GM12878 (cell line): ENCODE measurements around the gene UQCRH. TPM values are rescaled to one million over a fixed set of nuclear protein-coding genes. Genes with fewer than 3 reads are reported as not detected.
A peak's percentile ranks its signal among the peaks of the same experiment; 100 is the strongest.

Source experiments
- CREM ChIP-seq: IDR thresholded peaks from 2 replicates; pipeline ENCODE4 v1.6.1; 2014; ENCODE audit warnings: antibody characterized with exemption, low read depth
- ESRRA ChIP-seq: IDR thresholded peaks from 2 replicates; pipeline ENCODE4 v1.6.1; 2012; ENCODE audit warnings: mild to moderate bottlenecking, low read length, improper control_type of control experiment
- IKZF2 ChIP-seq, 2 experiments: fragments of 450-650 bp; IDR thresholded peaks; 2 replicates each; pipeline ENCODE4 v1.6.1; 2017; ENCODE audit warnings: mild to moderate bottlenecking in 2 of 2, moderate library complexity in 2 of 2
- MEF2B ChIP-seq: fragments of 450-650 bp; IDR thresholded peaks from 2 replicates; pipeline ENCODE4 v1.6.1; 2018; ENCODE audit warnings: mild to moderate bottlenecking, moderate library complexity; ENCODE audit not compliant: partially characterized antibody, poor library complexity, severe bottlenecking
- PAX8 ChIP-seq: fragments of 450-650 bp; IDR thresholded peaks from 2 replicates; pipeline ENCODE4 v1.6.1; 2017; ENCODE audit warnings: mild to moderate bottlenecking, moderate library complexity
- RB1 ChIP-seq: fragments of 450-650 bp; formaldehyde crosslinking; IDR thresholded peaks from 2 replicates; pipeline ENCODE4 v1.6.1; 2017; ENCODE audit warnings: mild to moderate bottlenecking, borderline replicate concordance
- SMAD1 ChIP-seq: fragments of 450-650 bp; IDR thresholded peaks from 2 replicates; pipeline ENCODE4 v1.6.1; 2018; ENCODE audit warnings: mild to moderate bottlenecking, low read depth; ENCODE audit not compliant: partially characterized antibody
- STAT3 ChIP-seq: IDR thresholded peaks from 2 replicates; pipeline ENCODE4 v1.6.1; 2011; ENCODE audit warnings: low read depth, low read length, improper control_type of control experiment
- TCF7 ChIP-seq: IDR thresholded peaks from 2 replicates; pipeline ENCODE4 v1.6.1; 2014; ENCODE audit warnings: antibody characterized with exemption, borderline replicate concordance
- polyA plus RNA-seq, 11 experiments: library from polyadenylated mRNA; depleted of rRNA in 4 of 11; unstranded in 6 of 11; stranded (reverse) in 5 of 11; fragments of >200 nt; fragmentation: Nextera tagmentation in 4 of 11; fragmentation: Illumina TruSeq in 1 of 11; extraction: Ambion mirVana in 4 of 11; extraction: Trizol in 1 of 11; gene quantifications; 1 replicate in 1 of 11; 2 replicates in 10 of 11; pipeline versions ENCODE4 v1.2.1 to v1.2.3, GENCODE V29; 2011 to 2016; ENCODE audit warnings: inconsistent platforms in 2 of 11, missing spikeins in 2 of 11, low read depth in 1 of 11
- total RNA-seq, 4 experiments: library from RNA; depleted of rRNA in 3 of 4; stranded (reverse); fragments of >200 nt in 3 of 4; fragmentation: Illumina TruSeq in 1 of 4; extraction: Trizol in 1 of 4; gene quantifications; 2 replicates each; pipeline versions ENCODE4 v1.2.1 to v1.2.3, GENCODE V29; 2013 to 2021
- TF ChIP-seq, protein P1 (sequence below): IDR thresholded peaks from 2 replicates; pipeline ENCODE4 v1.6.1; 2012; ENCODE audit warnings: low read depth, low read length, improper control_type of control experiment
- TF ChIP-seq, protein P2 (sequence below): fragments of 450-650 bp; IDR thresholded peaks from 2 replicates; pipeline ENCODE4 v1.6.1; 2017; ENCODE audit warnings: borderline replicate concordance
- TF ChIP-seq, protein P3 (sequence below): fragments of 450-650 bp; IDR thresholded peaks from 2 replicates; pipeline ENCODE4 v1.6.1; 2016; ENCODE audit warnings: mild to moderate bottlenecking, moderate library complexity, borderline replicate concordance
- TF ChIP-seq, protein P4 (sequence below): fragments of 450-650 bp; IDR thresholded peaks from 2 replicates; pipeline ENCODE4 v1.6.1; 2016; ENCODE audit warnings: mild to moderate bottlenecking
- TF ChIP-seq, protein P5 (sequence below): fragments of 450-650 bp; IDR thresholded peaks from 2 replicates; pipeline ENCODE4 v1.6.1; 2018; ENCODE audit warnings: mild to moderate bottlenecking, low read depth, moderate library complexity; ENCODE audit not compliant: partially characterized antibody

Gene UQCRH
- total and polyA plus RNA-seq, 10 of the 15 experiments (the other 5 are each of a cell fraction or from before 2014, with no cell fraction given): 363 to 1,782 (median 597) TPM

DNA sequence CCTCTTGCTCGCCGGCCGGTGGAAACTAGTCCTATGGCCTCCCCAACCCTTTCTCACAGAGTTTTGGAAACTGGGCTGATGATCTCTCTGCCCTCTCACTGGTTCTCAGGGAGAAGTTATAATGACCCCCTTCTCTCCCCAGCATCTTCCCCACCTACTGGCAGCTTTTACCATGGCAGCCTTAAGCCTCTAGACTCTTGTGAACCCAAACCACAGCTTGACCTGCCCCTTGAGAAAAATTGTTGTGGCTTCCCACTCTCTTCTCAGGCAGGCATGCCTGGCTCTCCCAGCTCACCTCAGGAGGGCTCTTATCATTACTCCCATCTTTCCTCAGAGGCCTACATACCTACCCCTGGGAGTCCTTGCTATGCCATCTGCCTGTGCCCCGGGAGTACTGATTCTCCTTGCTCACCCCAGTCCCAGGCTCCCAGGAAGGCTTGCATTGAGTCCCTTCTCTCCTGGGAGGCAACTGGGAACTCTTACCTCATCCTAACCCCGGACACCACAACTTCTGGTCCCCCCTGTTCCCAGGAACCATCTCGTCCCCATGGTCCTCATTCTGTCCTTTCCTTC lies 38.7 kb downstream of the UQCRH start (continued):
- TF ChIP-seq, protein P1, sequence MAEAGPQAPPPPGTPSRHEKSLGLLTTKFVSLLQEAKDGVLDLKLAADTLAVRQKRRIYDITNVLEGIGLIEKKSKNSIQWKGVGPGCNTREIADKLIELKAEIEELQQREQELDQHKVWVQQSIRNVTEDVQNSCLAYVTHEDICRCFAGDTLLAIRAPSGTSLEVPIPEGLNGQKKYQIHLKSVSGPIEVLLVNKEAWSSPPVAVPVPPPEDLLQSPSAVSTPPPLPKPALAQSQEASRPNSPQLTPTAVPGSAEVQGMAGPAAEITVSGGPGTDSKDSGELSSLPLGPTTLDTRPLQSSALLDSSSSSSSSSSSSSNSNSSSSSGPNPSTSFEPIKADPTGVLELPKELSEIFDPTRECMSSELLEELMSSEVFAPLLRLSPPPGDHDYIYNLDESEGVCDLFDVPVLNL: no peak
- TF ChIP-seq, protein P2, sequence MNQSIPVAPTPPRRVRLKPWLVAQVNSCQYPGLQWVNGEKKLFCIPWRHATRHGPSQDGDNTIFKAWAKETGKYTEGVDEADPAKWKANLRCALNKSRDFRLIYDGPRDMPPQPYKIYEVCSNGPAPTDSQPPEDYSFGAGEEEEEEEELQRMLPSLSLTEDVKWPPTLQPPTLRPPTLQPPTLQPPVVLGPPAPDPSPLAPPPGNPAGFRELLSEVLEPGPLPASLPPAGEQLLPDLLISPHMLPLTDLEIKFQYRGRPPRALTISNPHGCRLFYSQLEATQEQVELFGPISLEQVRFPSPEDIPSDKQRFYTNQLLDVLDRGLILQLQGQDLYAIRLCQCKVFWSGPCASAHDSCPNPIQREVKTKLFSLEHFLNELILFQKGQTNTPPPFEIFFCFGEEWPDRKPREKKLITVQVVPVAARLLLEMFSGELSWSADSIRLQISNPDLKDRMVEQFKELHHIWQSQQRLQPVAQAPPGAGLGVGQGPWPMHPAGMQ: no peak
- TF ChIP-seq CREM: 0 out of 2 replicates have a peak, but pooled peaks have one; percentile 15
- TF ChIP-seq, protein P3, sequence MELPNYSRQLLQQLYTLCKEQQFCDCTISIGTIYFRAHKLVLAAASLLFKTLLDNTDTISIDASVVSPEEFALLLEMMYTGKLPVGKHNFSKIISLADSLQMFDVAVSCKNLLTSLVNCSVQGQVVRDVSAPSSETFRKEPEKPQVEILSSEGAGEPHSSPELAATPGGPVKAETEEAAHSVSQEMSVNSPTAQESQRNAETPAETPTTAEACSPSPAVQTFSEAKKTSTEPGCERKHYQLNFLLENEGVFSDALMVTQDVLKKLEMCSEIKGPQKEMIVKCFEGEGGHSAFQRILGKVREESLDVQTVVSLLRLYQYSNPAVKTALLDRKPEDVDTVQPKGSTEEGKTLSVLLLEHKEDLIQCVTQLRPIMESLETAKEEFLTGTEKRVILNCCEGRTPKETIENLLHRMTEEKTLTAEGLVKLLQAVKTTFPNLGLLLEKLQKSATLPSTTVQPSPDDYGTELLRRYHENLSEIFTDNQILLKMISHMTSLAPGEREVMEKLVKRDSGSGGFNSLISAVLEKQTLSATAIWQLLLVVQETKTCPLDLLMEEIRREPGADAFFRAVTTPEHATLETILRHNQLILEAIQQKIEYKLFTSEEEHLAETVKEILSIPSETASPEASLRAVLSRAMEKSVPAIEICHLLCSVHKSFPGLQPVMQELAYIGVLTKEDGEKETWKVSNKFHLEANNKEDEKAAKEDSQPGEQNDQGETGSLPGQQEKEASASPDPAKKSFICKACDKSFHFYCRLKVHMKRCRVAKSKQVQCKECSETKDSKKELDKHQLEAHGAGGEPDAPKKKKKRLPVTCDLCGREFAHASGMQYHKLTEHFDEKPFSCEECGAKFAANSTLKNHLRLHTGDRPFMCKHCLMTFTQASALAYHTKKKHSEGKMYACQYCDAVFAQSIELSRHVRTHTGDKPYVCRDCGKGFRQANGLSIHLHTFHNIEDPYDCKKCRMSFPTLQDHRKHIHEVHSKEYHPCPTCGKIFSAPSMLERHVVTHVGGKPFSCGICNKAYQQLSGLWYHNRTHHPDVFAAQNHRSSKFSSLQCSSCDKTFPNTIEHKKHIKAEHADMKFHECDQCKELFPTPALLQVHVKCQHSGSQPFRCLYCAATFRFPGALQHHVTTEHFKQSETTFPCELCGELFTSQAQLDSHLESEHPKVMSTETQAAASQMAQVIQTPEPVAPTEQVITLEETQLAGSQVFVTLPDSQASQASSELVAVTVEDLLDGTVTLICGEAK: no peak
- TF ChIP-seq, protein P4, sequence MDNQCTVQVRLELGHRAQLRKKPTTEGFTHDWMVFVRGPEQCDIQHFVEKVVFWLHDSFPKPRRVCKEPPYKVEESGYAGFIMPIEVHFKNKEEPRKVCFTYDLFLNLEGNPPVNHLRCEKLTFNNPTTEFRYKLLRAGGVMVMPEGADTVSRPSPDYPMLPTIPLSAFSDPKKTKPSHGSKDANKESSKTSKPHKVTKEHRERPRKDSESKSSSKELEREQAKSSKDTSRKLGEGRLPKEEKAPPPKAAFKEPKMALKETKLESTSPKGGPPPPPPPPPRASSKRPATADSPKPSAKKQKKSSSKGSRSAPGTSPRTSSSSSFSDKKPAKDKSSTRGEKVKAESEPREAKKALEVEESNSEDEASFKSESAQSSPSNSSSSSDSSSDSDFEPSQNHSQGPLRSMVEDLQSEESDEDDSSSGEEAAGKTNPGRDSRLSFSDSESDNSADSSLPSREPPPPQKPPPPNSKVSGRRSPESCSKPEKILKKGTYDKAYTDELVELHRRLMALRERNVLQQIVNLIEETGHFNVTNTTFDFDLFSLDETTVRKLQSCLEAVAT: peak; percentile 18; the same call in 1 of the 2 replicates
- TF ChIP-seq, protein P5, sequence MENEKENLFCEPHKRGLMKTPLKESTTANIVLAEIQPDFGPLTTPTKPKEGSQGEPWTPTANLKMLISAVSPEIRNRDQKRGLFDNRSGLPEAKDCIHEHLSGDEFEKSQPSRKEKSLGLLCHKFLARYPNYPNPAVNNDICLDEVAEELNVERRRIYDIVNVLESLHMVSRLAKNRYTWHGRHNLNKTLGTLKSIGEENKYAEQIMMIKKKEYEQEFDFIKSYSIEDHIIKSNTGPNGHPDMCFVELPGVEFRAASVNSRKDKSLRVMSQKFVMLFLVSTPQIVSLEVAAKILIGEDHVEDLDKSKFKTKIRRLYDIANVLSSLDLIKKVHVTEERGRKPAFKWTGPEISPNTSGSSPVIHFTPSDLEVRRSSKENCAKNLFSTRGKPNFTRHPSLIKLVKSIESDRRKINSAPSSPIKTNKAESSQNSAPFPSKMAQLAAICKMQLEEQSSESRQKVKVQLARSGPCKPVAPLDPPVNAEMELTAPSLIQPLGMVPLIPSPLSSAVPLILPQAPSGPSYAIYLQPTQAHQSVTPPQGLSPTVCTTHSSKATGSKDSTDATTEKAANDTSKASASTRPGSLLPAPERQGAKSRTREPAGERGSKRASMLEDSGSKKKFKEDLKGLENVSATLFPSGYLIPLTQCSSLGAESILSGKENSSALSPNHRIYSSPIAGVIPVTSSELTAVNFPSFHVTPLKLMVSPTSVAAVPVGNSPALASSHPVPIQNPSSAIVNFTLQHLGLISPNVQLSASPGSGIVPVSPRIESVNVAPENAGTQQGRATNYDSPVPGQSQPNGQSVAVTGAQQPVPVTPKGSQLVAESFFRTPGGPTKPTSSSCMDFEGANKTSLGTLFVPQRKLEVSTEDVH: peak; percentile 25
- TF ChIP-seq IKZF2 (IDR thresholded peaks at IDR 0.05): peak in 1 of 2 experiments; percentile 45; a peak in 1 of 4 replicates
- no peak for TF ChIP-seq PAX8
- no peak for TF ChIP-seq SMAD1
- TF ChIP-seq ESRRA: no peak
- no peak for TF ChIP-seq RB1
- no peak for TF ChIP-seq STAT3
- TF ChIP-seq TCF7: no peak
- TF ChIP-seq MEF2B: peak; percentile 92
